ENCODE data around the gene CLDN6.

The CLDN6 gene

DNA sequence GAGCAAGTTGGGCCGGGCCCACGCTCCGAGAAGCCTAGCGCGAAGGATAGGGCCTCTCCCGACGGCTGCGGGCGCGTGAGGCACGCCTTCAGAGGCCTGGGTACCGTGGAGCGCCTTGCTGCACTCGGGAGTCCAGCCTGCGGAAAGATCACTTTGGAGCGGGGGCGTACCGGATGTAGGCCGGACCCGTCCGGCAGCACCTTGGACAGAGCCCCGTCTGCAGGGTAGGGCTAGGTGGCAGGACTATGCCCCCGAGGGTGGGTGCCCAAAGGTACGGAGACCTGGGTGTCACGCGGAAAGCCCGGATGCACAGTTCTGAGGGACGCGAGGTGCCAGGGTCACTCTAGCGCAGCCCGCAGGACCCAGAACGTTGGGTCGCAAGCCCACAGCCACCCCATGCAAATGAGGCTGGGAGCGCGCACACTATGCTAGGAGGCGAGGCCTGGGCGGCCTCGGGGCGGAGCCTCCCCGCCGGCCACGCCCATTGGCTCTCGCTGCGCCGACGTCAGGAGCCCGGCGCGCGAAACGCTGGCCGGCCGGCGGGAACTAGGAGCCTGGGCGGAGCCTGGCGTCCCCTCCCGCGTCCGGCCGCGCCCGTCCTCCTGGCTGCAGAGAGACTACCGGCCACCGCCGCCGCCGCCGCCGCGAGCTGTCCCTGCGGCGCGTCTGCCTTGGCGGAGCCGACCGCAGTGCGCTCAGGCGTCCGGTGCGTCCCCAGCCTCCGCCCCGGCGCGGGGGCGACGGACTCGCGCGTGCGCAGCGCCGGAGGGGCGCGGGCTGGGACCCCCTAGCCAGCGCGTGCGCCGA lies 49.0 kb downstream of the CLDN6 start, which contains the start of gene PAQR4:
TSS of gene PAQR4 (plus strand) at position 611 of the 807 bp plus-strand sequence. CDS start 327 bp downstream, outside the sequence.
- peak; percentile 88 to 95 for DNase-seq

DNA sequence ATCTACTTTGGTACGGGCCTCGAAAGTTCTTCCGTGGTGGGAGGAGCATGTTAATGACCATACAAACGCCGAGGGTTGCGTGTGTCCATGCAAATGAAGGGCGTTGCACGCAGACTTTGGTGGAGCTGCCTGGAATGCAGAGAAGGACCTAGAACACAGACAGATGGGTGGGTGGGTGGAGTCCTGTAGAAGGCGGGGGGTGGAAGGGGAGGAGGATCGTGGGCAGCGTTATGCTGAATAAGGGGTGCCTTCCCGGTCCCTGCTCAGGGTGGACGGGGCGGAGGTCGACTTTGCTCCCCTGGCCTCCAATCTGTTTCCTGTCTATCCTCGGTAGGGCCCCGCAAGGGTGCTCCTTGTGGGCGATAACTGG lies 49.6 kb downstream of the CLDN6 start:
- peak in 1 of 2 donors; percentile 33 for DNase-seq

DNA sequence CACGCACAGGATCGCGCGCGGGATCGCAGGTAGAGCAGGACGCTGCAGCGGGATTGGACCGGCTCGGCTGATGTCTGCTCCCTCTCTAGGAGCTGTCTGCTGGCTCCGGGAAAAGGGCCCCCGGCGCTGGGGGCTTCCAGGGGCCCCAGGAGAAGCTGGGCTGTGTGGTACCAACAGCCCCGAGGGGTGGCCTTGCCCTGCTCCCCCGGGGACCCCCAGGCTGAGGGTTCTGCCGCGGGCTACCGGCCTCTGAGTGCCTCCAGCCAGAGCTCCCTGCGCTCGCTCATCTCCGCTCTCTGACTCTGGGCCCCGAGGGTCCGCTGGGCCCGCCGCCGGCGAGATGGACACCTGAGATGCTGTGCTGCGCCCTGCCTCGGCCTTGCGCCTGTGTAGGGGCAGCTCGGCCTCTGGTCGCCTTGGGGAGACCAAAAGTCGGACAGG lies 50.2 kb downstream of the CLDN6 start:
- no peak for DNase-seq

DNA sequence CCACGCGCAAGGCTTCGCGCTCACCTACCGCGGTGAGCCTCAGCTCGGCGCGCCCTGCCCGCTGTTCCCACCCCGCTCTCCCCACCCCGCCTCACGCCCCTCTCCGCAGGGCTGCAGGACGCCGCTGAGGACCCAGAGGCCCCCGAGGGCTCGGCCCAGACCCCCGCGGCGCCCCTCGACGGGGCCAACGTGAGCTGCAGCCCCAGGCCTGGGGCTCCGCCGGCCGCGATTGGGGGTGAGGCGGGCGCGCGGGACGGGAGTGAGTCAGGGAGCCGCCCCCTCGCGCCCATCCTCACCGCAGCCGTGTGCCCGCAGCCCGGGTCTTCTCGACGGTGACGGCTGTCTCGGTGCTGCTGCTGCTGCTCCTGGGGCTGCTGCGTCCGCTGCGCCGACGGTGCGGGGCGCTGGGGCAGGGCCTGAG lies 50.8 kb downstream of the CLDN6 start:
- no peak for DNase-seq

DNA sequence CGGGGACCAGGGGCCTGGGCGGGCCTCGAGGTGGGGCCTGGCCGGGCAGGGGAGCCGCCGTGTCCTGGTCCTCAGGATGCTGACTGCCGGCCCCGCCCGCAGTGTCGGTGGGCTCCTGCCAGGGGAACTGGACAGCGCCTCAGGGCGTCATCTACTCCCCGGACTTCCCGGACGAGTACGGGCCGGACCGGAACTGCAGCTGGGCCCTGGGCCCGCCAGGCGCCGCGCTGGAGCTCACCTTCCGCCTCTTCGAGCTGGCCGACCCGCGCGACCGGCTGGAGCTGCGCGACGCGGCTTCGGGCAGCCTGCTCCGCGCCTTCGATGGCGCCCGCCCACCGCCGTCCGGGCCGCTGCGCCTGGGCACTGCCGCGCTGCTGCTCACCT lies 51.2 kb downstream of the CLDN6 start:
- no peak for DNase-seq

DNA sequence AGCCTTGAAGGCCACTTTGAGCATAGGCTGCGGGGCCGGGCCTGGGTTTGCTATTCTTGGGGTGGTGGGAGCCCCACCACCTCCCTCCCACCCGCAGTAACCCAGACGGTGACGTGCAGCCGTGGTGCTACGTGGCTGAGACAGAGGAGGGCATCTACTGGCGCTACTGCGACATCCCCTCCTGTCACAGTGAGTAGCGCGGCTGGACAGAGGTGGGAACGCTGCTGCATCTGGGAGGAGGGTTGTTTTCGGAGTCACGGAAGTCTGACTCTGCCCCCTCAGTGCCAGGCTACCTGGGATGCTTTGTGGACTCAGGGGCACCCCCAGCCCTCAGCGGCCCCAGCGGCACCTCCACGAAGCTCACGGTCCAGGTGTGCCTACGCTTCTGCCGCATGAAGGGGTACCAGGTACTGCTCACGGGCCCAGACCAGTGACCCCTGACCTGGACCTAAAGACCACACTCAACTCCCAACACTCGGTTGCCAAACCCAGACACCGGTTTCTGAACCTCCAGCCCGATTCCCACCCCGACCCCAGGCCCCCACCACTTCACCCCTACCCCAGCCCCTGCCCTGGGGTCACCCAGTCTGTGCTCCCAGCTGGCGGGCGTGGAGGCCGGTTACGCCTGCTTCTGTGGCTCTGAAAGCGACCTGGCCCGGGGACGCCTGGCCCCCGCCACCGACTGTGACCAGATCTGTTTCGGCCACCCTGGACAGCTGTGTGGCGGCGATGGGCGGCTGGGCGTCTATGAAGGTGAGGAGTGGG lies 51.8 kb downstream of the CLDN6 start:
- DNase-seq = no peak

Data from inflammatory macrophage treated with lipopolysaccharide for 1 hour (primary cell).